CD4-positive, alpha-beta T cell treated with Interleukin-15 for 1 hour (primary cell): ENCODE data around the gene ROBO2.

Experiments used
- DNase-seq: peaks from one replicate; pipeline ENCODE4 v3.0.0-alpha.2; 2020

Gene ROBO2

DNA sequence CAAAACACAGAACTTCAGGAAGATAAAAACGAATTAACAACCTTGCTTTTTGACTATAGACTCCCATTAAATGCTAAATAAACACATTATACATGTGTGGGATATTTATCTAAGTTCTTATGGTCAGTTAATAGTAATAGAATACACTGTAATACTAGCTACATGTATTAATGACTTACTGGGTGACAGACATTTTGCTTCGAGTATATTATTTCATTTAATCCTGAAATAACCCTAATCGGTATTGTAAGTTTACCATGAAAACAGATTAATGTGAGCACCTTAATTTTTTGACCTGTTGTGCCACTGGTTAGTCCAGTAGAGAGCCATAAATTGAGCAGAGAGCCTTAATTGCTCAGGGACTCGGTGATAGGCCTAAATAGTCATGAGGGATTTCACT lies 151.1 kb downstream of the ROBO2 start:
- DNase-seq: no peak

DNA sequence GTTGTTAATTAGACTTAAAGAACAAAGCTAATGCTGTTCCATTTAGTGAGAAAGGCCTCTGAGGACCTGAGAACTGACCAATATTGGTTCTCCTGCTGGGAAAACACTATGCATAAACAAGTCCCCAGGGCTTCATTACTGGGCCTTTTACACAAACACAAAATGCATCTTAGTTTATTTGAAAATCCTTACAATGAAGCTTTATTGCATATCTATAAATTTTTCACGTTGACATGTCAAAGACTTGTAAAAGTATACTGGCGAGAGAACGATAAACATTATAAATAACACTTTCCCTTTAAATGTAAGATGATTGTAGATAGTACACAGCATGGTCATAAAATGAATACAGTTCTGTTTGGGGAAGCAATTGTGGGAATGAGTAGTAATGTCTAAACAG lies 151.7 kb downstream of the ROBO2 start:
- DNase-seq: no peak

DNA sequence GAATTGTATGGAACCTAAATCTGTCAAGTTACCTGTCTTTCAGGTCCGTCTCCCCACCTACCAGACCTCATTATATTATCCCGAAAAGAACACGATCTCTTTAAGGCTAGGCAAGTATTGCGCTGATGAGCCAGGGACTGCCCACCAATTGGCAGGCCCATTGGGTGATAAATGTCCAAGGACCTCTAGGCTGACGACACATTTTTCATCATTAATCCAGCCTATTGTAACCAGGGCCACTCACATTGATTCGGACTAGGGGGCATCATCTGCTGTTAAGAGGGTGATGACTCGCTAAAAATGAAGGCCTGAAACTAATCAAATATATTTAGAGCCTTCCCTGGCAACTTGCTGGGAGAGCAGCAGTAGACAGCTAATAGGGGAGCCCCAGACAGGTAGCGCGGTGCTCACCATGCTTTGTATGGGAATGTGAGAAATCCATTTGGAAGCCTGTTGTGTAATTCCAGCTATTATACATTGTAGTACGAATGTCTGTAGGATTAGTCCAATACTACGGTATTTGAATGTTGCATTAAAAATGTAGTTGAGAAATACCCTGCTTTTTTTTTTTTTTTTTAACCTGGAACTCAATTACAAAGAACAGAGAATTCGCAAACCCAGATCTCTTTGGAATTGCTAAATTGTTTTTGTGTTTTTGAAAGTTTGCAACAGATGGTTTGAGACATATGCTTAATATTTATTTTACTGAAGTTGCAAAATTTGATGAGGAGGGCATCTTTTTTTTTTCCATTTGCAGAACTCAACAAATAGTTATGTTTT lies 156.1 kb downstream of the ROBO2 start:
- no peak for DNase-seq

DNA sequence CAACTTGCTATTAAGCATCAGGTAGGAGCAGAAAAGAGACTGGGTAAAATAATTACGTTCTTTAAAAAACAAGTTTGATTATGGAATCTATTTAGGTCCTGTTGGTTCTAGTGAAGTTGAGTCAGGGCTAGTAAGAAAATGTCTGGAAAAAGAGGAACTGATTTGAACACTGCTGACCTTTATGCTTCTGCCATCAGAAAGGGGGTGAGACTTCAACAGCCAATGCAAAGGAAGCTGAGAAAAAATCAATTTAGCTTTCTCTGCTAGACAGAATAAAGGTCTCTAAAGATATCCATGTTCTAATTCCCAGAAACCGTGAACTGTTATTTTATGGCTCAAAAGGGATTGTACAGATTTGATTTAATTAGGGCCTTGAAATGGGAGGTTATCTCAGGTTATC lies 157.5 kb downstream of the ROBO2 start:
- DNase-seq: no peak

DNA sequence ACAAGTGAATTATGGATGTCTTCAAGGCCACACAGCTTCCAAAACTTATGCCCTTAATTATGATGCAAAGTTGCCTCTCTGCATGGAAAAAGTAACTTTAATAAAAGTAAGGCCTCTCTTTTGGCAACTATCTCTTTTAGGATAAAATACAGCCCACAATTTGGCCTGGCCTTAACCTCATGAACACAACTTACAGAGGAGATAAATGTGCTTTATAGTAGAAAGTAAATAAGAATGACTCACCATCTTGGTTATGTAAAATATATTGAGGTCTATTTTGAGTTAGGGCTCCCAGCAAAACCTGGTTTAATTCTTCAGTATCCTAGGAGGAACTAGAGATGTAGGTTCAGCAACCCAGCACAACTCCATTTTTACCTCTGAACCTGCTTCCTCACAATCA lies 164.0 kb downstream of the ROBO2 start:
- DNase-seq: no peak

DNA sequence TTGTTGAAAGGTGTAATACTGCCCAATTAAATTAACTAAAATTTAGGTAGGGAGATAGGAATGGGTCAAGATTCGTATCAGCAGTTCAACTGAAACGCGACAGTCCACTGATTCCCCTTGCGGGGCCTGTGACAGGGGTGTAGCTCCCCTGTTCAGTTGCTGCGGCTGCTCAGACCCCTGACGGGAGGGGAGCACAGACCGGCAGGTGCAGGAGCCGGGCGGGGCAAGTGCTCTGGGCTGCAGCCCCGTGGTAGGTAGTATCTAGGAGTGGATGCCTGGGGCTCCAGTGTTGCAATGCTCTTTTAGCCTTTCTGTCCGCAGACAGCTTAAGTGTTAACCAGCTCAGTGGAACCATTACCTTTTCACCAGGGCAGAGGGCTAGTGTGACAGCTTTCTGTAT lies 164.9 kb downstream of the ROBO2 start:
- no peak for DNase-seq

DNA sequence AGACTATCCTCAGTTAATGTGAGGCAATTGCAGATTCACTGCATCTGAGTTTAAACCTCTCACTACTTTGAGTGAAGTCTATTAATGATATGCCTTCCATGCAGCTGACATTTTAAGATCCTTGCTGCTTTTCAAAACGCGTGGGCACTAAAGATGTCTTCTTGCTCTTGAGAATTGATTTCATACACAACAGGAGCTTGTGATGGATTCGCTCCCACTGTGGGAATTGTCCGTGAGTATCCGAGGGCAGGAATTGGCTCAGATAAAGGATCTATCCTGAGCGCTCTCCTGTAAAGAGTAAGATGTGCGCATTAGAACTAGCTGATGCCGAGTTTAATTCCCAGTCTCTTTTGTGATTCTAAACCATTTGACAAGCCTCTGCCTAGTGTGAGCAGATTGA lies 167.9 kb downstream of the ROBO2 start:
- DNase-seq: no peak

DNA sequence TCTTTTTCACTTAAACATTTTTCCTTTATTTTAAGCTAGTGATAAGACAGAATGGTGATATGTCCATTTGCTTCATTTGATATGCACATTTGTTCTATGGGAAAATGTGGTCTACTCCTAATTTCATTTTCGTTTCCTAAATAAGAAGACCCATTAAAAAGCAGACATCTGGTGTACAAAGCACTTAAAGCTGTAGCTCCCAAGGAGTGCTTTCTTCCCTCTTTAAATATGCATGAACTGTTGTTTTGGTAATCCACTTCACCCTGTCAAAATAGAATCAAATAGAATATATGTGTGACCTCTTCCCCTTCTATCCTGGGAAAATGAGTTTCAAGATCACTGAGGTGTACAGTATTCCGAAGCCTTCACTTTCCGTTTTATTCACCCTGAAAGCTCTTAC lies 182.8 kb downstream of the ROBO2 start:
- no peak for DNase-seq

DNA sequence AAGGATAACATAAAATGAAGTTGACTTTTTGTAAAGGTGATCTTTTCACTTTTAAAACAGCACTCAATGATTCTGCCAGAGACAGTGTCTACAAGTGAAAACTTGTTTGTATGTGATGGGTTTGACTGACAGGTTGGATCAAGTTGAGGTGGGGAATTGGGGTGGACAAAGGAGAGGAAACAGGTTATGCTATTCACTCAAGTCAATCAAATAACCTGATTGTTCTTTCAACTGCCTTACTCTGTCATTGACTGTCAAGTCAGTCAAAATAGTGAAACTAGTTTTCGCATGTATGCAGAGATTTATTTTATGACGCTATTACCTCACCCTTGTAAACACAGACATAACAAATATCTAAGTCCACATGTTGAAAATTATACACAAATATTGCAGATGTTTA lies 187.7 kb downstream of the ROBO2 start:
- no peak for DNase-seq

DNA sequence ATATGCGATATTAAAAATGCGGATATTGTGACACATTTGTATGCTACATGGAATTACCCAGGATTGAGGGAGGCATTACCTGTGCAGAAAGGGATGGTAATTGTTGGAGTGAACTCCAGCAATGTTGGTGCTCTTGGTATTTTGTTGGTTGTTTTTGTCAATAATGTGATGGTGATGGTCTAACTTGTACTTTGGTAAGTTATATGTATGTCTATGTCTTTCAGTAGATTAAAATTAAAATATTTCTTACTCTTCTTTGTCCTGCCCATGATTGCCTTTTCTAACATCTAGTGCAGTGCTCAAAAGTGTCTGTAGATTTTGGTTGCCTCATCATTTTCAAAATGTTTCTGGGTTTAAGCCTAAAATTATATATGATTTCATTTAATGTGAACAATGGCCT lies 192.7 kb downstream of the ROBO2 start:
- DNase-seq: no peak

DNA sequence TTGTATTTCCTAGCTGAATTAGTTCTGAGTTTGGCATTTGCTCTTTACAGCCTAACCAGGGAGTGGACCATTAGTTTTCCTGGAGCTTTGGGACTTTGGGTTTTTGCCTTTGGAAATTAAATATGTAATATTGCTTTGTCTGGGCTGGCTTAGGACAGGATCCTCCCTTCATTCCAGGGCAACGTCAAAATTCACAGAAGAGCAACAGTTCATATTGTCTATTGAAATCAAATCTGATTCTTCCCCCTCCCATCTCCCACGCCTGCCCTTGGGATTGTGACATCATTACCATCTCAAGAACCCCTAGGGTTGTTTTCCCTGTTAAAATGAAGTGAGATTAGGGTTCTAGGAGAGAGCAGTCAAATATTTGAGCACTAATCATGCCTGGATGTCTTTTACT lies 194.1 kb downstream of the ROBO2 start:
- no peak for DNase-seq

DNA sequence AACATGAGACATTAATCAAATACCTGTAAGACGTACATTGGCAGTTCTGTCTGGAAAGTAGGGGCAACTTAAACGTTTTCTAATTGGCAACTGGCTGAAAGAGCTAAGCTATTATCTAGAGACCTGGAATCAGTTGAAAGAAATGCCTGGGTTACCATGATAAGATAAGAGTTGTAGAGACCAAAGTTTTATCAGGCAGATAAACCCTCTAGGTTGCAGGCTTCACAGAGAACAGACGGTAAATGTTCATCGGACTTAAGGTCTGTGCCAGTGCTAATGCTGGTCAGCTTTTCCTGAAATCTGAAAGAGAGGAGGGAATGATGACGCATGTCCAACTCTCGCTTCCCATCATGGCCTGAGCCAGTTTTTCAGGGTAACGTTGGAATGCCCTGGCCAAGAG lies 196.2 kb downstream of the ROBO2 start:
- DNase-seq: no peak

DNA sequence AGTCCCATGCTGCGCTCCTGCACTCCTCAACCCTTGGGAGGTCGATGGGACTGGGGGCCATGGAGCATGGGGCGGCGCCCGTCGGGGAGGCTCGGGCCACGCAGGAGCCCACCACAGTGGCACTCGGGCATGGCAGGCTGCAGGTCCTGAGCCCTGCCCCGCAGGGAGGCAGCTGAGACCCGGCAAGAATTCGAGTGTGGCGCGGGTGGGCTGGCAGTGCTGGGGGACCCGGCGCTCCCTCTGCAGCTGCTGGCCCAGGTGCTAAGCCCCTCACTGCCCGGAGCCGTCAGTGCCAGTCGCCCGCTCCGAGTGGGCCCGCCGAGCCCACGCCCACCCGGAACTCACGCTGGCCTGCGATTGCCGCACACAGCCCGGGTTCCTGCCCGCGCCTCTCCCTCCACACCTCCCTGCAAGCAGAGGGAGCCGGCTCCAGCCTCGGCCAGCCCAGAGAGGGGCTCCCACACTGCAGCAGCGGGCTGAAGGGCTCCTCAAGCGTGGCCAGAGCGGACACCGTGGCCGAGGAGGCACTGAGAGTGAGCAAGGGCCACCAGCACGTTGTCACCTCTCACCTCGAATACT lies 200.3 kb downstream of the ROBO2 start:
- DNase-seq: no peak

DNA sequence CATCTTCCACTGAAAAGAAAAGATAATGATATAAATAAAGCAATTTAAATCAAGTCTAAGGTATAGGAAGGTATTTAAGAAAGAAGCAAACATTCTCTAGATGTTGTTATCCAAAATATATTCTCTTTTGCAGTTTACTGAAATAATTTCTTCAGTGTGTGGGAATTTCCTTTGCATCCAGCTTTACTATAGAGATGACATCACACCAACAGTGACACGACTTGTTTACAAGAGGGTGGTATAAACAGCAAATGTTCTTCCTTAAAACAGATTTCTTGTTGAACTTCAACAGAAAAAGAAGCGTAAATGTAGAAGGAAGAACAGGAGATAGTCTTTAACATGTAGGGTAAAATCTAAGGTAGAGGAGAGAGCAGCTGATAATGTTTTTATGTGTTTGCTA lies 202.5 kb downstream of the ROBO2 start:
- no peak for DNase-seq

DNA sequence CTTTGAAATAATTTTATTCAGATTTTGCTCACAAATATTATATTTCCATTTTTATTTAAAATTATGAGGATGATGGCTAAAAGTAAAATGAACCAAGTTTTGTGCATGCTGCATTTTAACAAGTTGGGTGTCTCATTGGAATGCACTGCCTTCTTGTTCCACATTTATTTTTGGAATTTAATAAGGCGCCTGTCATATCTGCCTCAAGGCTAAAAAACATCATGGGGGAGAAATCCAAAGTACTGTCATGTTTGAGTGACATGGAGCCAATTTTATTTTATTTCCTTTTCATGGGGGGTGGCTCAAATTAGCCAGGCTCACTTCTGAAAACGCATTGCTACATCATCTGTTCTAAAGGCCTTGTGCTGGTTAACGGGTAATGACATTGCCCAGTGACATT lies 205.1 kb downstream of the ROBO2 start:
- no peak for DNase-seq

DNA sequence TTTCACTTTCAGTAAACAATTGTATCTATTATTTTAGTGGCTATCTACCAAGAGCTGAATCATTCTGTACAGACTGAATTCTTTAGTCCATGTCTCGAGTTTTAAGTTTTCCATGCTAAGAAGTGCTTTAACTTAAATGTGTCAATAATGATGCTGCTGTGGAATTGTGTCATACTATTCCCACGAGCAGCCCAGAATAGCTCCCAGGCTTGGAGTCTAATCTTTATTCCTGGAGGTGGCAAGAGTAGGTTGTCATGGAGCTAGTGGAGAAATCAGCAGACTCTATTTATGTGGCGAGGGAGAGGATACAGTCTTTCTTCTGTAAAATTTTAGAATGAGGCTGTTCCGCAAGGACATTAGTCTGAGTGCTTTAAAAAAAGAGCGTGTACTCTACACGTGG lies 207.2 kb downstream of the ROBO2 start:
- no peak for DNase-seq

DNA sequence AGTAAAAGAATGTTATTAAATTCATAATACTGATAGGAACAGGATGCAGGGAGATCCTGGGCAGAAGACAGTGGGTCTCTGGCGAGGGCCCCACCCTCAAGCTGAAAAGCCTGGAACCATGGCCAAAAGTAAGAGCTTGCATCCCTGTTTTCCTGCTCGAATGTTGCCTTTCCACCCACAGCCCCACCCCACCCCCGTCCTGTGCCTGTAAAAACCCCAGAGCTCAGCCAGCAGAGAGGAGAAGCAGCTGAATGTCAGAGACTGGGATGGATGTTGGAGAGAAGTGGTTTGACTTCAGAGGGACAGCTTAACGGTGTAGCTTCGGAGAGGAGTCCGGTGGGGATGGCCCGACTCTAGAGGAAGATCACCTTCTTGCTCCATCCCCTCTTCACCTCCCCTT lies 207.9 kb downstream of the ROBO2 start:
- no peak for DNase-seq

DNA sequence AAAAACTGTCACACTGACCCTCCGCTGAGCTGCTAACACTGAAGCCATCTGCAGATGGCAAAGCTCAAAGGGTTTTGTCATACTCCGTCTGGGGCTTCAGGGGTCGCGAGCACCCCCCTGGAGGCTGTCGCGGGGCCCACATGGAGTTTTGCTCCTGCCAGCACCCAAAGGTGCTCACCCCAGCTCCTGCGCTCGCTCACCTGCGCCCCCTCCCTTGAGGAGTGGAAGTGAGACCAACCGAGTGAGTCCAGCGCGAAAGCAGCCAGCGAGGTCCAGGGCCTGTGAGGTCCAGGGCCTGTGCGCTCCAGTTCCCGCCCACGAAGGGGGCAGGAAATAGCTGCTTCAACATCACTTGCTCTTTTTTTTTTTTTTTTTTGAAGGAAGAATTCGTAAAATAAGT lies 208.5 kb downstream of the ROBO2 start:
- DNase-seq: no peak

DNA sequence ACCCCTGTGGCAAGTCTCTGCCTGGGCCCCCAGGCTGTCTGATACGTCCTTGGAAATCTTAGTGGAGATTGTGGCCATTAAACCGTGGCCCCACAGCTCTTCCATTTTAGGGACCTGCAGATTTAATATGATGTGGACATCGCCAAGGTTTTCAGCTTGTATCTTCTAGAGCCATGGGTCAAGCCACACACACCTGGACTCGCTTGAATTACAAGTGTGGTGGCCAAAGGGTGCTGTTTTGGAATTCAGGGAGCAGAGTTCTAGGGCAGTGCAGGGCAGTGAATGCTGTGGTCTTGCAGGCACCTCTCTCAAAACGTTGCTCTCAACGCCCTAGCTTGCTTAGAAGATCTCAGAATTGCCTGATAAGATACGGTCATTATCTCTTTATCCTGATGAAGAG lies 211.2 kb downstream of the ROBO2 start:
- DNase-seq: no peak

DNA sequence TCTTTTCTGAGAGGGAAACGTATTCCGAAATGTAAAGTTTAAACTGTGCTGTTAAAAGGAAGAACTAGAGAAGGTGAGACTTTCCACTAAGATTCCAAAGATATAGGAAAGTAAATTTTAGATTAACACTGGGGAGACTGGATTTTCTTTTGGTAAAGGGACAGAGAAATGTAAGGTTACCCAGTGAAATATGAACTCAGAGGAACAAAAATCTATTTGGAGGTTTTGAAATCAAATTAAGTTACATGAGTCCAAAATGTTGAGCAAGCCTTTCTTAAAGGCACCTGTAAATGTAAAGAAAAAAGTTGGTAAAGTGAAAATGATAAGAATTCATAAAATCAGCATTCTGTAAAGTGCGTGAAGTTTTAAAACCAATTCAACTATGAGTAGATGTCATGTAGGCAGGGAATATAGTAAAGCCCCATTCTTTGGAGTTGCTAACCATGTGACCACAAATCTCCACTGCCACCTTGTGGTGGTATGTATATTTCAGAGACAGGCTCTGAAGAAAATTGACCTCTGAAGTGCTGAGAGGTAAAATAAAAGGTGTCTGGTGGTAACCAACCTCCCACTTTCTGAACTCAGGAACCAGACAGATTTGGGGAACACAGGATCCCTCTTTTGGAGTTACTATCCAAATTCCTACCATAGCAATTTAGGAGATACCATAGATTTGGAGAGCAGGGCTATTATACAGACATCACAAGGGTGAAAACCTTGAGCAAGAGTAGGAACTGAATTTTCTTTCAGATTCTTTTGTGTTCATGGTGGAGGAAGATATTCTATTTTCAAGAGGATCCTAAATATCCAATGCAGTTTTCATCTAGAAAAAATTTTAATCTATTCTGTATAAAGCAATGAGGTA lies 215.3 kb downstream of the ROBO2 start:
- no peak for DNase-seq

DNA sequence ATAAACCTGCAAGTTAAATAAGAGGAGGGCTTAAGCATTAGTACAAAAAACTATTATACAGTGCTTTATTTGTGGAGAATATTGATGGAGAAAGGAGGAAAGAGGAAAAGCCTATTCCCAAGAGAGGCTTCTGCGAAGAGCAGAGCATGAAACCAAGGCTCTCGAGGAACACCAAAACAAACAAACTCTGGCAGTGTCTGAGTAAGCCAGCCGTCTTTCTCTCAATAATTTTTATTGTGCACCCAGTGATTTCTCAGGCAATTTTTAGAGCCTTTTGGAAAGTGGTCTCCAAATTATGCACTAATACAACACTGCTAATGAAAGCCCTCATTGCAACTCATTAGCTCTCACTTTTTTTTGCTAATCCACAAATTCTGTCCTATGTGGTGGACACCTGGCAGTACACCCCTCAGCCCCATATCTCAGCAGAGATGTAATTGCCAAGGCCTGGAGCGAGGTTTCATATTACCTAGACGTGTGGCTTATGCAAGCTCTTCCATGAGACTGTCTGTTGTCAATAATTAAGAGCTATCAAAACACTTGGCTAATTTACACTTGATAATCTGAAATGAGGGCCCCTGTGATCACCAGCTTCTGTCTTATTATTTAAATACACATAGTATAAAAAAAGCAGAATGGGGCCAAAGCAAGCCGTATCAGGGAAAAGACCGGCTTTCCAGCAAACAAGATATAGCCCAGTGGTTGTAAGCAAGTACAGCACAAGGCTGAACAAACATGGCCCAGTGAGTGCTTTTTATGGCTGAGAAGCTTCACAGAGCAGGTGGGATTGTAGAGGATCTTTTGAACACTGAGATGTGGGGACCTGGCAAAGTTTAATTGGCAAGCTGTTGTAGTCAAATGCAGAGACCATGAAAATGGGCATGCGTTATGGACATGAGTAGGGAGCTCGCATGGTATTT lies 216.9 kb downstream of the ROBO2 start:
- no peak for DNase-seq

DNA sequence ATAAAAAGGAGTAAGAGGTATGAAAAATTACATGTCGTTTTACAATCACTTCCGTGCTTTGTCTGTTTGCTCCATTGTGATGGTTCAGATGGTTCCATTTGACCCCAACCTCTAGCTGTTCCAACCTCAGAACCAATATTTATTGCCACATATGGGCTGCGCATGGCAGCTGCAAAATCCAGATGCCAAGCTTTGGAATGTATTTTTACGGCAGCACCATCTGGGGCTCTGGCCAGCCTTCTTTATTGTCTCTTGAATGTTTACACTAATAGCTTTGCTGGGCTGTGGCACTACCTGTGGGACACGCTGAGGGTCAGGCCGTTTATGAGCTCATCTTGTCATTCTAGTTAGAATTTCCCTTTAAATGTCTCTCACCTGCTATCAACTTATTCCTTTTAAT lies 219.8 kb downstream of the ROBO2 start:
- no peak for DNase-seq

DNA sequence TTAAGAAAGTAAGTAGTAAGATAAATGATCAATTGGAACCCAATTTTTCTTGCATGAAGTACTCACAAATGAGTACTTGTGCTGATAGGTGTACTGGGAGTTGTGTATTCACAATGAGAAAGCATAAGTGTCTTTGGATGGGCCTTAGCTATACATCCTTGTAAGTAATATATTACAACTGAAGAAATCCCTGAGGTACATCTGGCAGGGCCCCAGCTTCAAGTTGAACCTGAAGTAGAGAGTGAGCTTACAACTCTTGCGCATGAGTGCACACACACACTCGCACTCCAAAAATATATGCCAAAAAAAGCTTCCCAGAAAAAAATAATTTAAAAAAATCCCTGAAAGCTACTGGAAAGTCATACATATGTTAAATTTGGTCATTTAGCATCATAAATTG lies 222.5 kb downstream of the ROBO2 start:
- DNase-seq: no peak
